Hepatocyte (in vitro differentiated cells): ENCODE measurements around the gene NEB. TPM values are rescaled to one million over a fixed set of nuclear protein-coding genes. Genes with fewer than 3 reads are reported as not detected.

Experiments
- DNase-seq: peaks from one replicate; pipeline ENCODE4 v3.0.0-alpha.2; 2016; ENCODE audit warnings: low spot score
- H2AFZ ChIP-seq: fragments of 200-600 bp; sonication (generic); 2 replicates; pipeline ENCODE4 v1.6.0; 2016; ENCODE audit warnings: antibody characterized with exemption, mild to moderate bottlenecking
- H3K27ac ChIP-seq: fragments of 200-600 bp; sonication (generic); 2 replicates; pipeline ENCODE4 v1.5.1; 2016; ENCODE audit warnings: mild to moderate bottlenecking
- H3K27me3 ChIP-seq: fragments of 200-600 bp; sonication (generic); 2 replicates; pipeline ENCODE4 v1.6.1; 2016
- H3K36me3 ChIP-seq: fragments of 200-600 bp; sonication (generic); replicated peaks from 2 replicates; pipeline ENCODE4 v1.5.1; 2016; ENCODE audit warnings: low read depth; ENCODE audit not compliant: insufficient read depth
- H3K4me1 ChIP-seq: fragments of 200-600 bp; sonication (generic); 2 replicates; pipeline ENCODE4 v1.5.1; 2016; ENCODE audit warnings: mild to moderate bottlenecking, moderate library complexity; ENCODE audit not compliant: insufficient read depth
- H3K4me2 ChIP-seq: fragments of 200-600 bp; sonication (generic); 2 replicates; pipeline ENCODE4 v1.6.0; 2016
- H3K4me3 ChIP-seq: fragments of 200-600 bp; sonication (generic); 2 replicates; pipeline ENCODE4 v1.5.1; 2016; ENCODE audit warnings: mild to moderate bottlenecking
- H3K79me2 ChIP-seq: fragments of 200-600 bp; sonication (generic); 2 replicates; pipeline ENCODE4 v1.6.0; 2017; ENCODE audit warnings: mild to moderate bottlenecking
- H3K9me2 ChIP-seq: fragments of 200-600 bp; sonication (generic); replicated peaks from 2 replicates; pipeline ENCODE4 v1.6.0; 2017; ENCODE audit warnings: mild to moderate bottlenecking; ENCODE audit not compliant: insufficient read depth
- H3K9me3 ChIP-seq: fragments of 200-600 bp; sonication (generic); 2 replicates; pipeline ENCODE4 v1.5.1; 2016; ENCODE audit warnings: low read depth, mild to moderate bottlenecking
- H4K20me1 ChIP-seq: fragments of 200-600 bp; sonication (generic); 2 replicates; pipeline ENCODE4 v1.6.0; 2016; ENCODE audit warnings: mild to moderate bottlenecking; ENCODE audit not compliant: insufficient read depth, poor library complexity, severe bottlenecking
- EZH2 ChIP-seq: fragments of 200-600 bp; sonication (generic); IDR thresholded peaks from 2 replicates; pipeline ENCODE4 v1.6.1; 2016; ENCODE audit warnings: antibody characterized with exemption, mild to moderate bottlenecking, borderline replicate concordance
- EZH2phosphoT487 ChIP-seq: fragments of 200-600 bp; sonication (generic); IDR thresholded peaks from one replicate; pipeline ENCODE4 v1.6.1; 2018; ENCODE audit warnings: antibody characterized with exemption, mild to moderate bottlenecking, low read depth, moderate library complexity; ENCODE audit not compliant: unreplicated experiment, severe bottlenecking
- WGBS: methylation state at CpG from one replicate; pipeline ENCODE4 v1.1.6; 2016; ENCODE audit warnings: low lambda C conversion rate; ENCODE audit errors: missing lambda C conversion rate; 5-methylcytosine and 5-hydroxymethylcytosine counted together
- polyA plus RNA-seq: library from polyadenylated mRNA; unstranded; fragments of >200 nt; fragmentation: Nextera tagmentation; extraction: Ambion mirVana; gene quantifications from 2 replicates; pipeline ENCODE4 v1.2.1, GENCODE V29; 2016
- total RNA-seq: library from RNA; depleted of rRNA; stranded (reverse); fragments of >200 nt; gene quantifications from 2 replicates; pipeline ENCODE4 v1.2.3, GENCODE V29; 2014
- TF ChIP-seq, protein P1 (sequence below): fragments of 200-600 bp; sonication (generic); IDR thresholded peaks from 2 replicates; pipeline ENCODE4 v1.5.1; 2016; ENCODE audit warnings: antibody characterized with exemption, mild to moderate bottlenecking; ENCODE audit not compliant: poor library complexity

Gene NEB
- total and polyA plus RNA-seq, 2 experiments from 2014 or later: 0.75 to 2.2 TPM

DNA sequence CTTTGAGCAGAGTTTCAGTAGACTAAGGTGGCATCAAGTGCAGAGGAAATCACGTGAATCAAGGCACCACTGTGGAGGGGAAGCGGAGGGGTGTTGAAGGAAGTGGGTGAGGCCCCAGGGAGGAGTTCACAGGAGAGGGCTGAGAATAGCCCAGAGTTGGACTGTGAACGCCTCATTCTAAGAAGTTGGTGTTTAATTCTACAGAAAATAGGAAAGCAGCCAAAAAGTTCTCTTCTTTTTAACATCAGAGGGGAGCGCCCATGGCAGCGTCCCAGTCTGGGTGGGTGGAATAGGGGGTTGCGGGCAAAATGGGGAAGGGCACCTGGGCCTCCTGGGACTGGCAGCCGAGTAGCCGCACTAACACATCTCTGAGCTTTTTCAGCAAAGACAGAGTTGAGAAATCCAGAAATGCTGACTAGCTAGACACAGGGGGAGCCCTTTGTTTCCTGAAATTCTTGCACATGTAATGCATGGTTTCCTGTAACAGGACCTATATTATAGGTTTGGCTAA is 97.0 kb downstream of the NEB start:
- H3K4me2 ChIP-seq: no peak overlapping the region
- H3K79me2 ChIP-seq: no peaks in the 10 kb centered on the region
- no peak overlapping the region for H2AFZ ChIP-seq
- H3K36me3 ChIP-seq: no peaks in the 10 kb centered on the region
- peaks cover 6% of the 10 kb centered on the region for H3K4me1 ChIP-seq
- H3K27ac ChIP-seq: no peak overlapping the region
- TF ChIP-seq EZH2 (no peak), EZH2phosphoT487 (no peak)
- TF ChIP-seq, protein P1, sequence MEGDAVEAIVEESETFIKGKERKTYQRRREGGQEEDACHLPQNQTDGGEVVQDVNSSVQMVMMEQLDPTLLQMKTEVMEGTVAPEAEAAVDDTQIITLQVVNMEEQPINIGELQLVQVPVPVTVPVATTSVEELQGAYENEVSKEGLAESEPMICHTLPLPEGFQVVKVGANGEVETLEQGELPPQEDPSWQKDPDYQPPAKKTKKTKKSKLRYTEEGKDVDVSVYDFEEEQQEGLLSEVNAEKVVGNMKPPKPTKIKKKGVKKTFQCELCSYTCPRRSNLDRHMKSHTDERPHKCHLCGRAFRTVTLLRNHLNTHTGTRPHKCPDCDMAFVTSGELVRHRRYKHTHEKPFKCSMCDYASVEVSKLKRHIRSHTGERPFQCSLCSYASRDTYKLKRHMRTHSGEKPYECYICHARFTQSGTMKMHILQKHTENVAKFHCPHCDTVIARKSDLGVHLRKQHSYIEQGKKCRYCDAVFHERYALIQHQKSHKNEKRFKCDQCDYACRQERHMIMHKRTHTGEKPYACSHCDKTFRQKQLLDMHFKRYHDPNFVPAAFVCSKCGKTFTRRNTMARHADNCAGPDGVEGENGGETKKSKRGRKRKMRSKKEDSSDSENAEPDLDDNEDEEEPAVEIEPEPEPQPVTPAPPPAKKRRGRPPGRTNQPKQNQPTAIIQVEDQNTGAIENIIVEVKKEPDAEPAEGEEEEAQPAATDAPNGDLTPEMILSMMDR: no peak
- H3K27me3 ChIP-seq: no peaks in the 10 kb centered on the region
- no peak overlapping the region for H3K4me3 ChIP-seq
- no peaks in the 10 kb centered on the region for H3K9me3 ChIP-seq
- H3K9me2 ChIP-seq: no peaks in the 10 kb centered on the region
- 86% methylated on average over 8 of the region's 8 CpGs for WGBS
- DNase-seq: no peak
- no peaks in the 10 kb centered on the region for H4K20me1 ChIP-seq

GRCh38 chr2:151634736-151635467 is 99.4 kb downstream of the NEB start:
- peaks cover 10% of the 10 kb centered on the region for H3K4me1 ChIP-seq
- no peaks in the 10 kb centered on the region for H4K20me1 ChIP-seq
- H3K9me2 ChIP-seq: no peaks in the 10 kb centered on the region
- no peaks in the 10 kb centered on the region for H3K36me3 ChIP-seq
- no peaks in the 10 kb centered on the region for H3K79me2 ChIP-seq
- TF ChIP-seq EZH2phosphoT487 (no peak), EZH2 (no peak)
- TF ChIP-seq, protein P1: no peak
- H3K4me2 ChIP-seq: no peak overlapping the region
- H3K4me3 ChIP-seq: no peak overlapping the region
- no peak overlapping the region for H2AFZ ChIP-seq
- no peak for DNase-seq
- no peaks in the 10 kb centered on the region for H3K27me3 ChIP-seq
- 90% methylated on average over 4 of the region's 4 CpGs for WGBS
- H3K27ac ChIP-seq: no peak overlapping the region
- H3K9me3 ChIP-seq: no peaks in the 10 kb centered on the region

GRCh38 chr2:151632993-151633565 is 101.2 kb downstream of the NEB start:
- no peaks in the 10 kb centered on the region for H3K27me3 ChIP-seq
- no peak for DNase-seq
- no peak overlapping the region for H3K4me2 ChIP-seq
- H3K27ac ChIP-seq: no peak overlapping the region
- H3K9me3 ChIP-seq: no peaks in the 10 kb centered on the region
- H2AFZ ChIP-seq: no peak overlapping the region
- no peaks in the 10 kb centered on the region for H3K79me2 ChIP-seq
- WGBS: 37% methylated on average over 1 of the region's 1 CpG
- peaks cover 5% of the 10 kb centered on the region for H3K4me1 ChIP-seq
- no peaks in the 10 kb centered on the region for H4K20me1 ChIP-seq
- TF ChIP-seq, protein P1: peak; percentile 53
- no peak for TF ChIP-seq EZH2phosphoT487
- H3K9me2 ChIP-seq: no peaks in the 10 kb centered on the region
- no peak overlapping the region for H3K4me3 ChIP-seq
- no peaks in the 10 kb centered on the region for H3K36me3 ChIP-seq
